ENCODE measurements around the gene LRRN2.

DNA sequence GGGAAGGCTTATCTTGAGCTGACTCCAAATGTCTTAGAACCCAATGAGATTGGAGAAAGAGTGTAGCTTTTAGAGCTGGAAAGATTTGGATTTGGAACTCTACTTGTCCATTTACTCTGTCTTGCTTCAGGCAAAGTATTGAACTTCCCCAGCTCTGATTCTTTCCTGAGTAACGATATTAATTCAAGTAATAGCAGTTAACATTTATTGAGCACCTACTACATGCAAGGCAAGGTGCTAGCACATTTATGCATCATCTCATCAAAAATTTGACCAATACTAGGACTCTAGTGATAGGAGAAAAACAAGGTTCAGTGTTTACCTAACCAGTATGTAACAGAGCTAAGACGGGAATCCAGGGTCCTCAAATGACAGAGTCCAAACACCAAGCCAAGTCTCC is 2.5 kb upstream of the LRRN2 start:
- TF ChIP-seq ESRRA (CRISPR knock-in tag; IDR thresholded peaks at IDR 0.05; ENCODE audit: borderline replicate concordance): no peak
- no peak for TF ChIP-seq SP1 (CRISPR knock-in tag; conservative IDR thresholded peaks at IDR 0.05)
- no peak for TF ChIP-seq ZNF232 (CRISPR knock-in tag; IDR thresholded peaks at IDR 0.05)
- no peak for TF ChIP-seq CTCF (IDR thresholded peaks at IDR 0.05)
- no peak for TF ChIP-seq ZNF121 (CRISPR knock-in tag; IDR thresholded peaks at IDR 0.05)
- TF ChIP-seq ATF6 (CRISPR knock-in tag; IDR thresholded peaks at IDR 0.05): no peak
- TF ChIP-seq USF1 (CRISPR knock-in tag; IDR thresholded peaks at IDR 0.05): no peak
- no peak for TF ChIP-seq ZNF317 (CRISPR knock-in tag; IDR thresholded peaks at IDR 0.05; ENCODE audit: borderline replicate concordance, low read depth)
- no peak for TF ChIP-seq TEAD1 (CRISPR knock-in tag; IDR thresholded peaks at IDR 0.05)
- TF ChIP-seq SMAD4 (CRISPR knock-in tag; IDR thresholded peaks at IDR 0.05): no peak

Data from WTC11 (cell line).